ENCODE results near the gene C21orf91. TPM values are rescaled to one million over a fixed set of nuclear protein-coding genes. Genes with fewer than 3 reads are reported as not detected.

Gene C21orf91
- total and polyA plus RNA-seq, 9 of the 15 experiments (the other 6 are each of a cell fraction or from before 2014, with no cell fraction given), result 3.9 to 14.1 (median 12.1) TPM

GRCh38 chr21:17828223-17828622 lies 9.1 kb upstream of the C21orf91 start:
- ATAC-seq, result no peak
- ChIA-PET CTCF (ENCODE audit: low intra/inter-chr PET ratio) (no interaction called here), POLR2A (no interaction called here)
- H3K36me3 ChIP-seq (ENCODE audit: control insufficient read depth, insufficient read depth, low read length), result no peaks in the 10 kb centered on the region
- 0% methylated on average over 3 of the region's 3 CpGs for WGBS (ENCODE audit: insufficient coverage, low coverage, missing lambda C conversion rate)
- no TSS peak for BruUV-seq (replicated peaks)
- no peak overlapping the region for H3K4me2 ChIP-seq (ENCODE audit: insufficient read depth, low read length)
- H3K79me2 ChIP-seq (ENCODE audit: control insufficient read depth, insufficient read depth, low read length), result no peaks in the 10 kb centered on the region
- no peak overlapping the region for H2AFZ ChIP-seq (ENCODE audit: low read depth, low read length)
- no peak for FAIRE-seq
- in situ Hi-C loops (cut with MboI) (no loop called here), intact Hi-C loops (cut with micrococcal nuclease) (no loop called here)
- H3K27me3 ChIP-seq (ENCODE audit: control insufficient read depth in 2 of 2, insufficient read depth in 2 of 2, low read length in 2 of 2), result no peaks in the 10 kb centered on the region
- DNase-seq (ENCODE audit: extremely low read depth in 1 of 4, low spot score in 3 of 4), result no peak
- H3K4me1 ChIP-seq (replicated peaks in 1 of 2; ENCODE audit: control insufficient read depth in 2 of 2, insufficient read depth in 2 of 2, low read length in 2 of 2), result no peaks in the 10 kb centered on the region
- no peak overlapping the region for H3K4me3 ChIP-seq
- H3K9me1 ChIP-seq (ENCODE audit: control insufficient read depth, insufficient read depth, low read length), result no peaks in the 10 kb centered on the region
- no peak overlapping the region for H3K9ac ChIP-seq (ENCODE audit: insufficient read depth in 1 of 2, low read depth in 2 of 2, low read length in 2 of 2)
- no peak overlapping the region for H3K27ac ChIP-seq (ENCODE audit: extremely low read depth, low read depth, low read length)
- TF ChIP-seq POLR2AphosphoS5 (IDR thresholded peaks at IDR 0.05; ENCODE audit: control insufficient read depth, insufficient read depth, low read depth, low read length), result no peak
- no peak for TF ChIP-seq MCM7 (IDR thresholded peaks at IDR 0.05)
- TF ChIP-seq RUNX1 (IDR thresholded peaks at IDR 0.05; ENCODE audit: low read depth), result no peak
- no peak for TF ChIP-seq NFRKB (IDR thresholded peaks at IDR 0.05; ENCODE audit: low read depth)
- TF ChIP-seq BCLAF1 (IDR thresholded peaks at IDR 0.05; ENCODE audit: borderline replicate concordance in 1 of 2, control insufficient read depth in 1 of 2, low read depth in 2 of 2, low read length in 1 of 2), result no peak
- TF ChIP-seq TGIF2 (CRISPR knock-in tag; IDR thresholded peaks at IDR 0.05), result no peak
- TF ChIP-seq CREM (IDR thresholded peaks at IDR 0.05; ENCODE audit: low read depth), result no peak
- TF ChIP-seq ZC3H8 (IDR thresholded peaks at IDR 0.05), result no peak
- no peak for TF ChIP-seq FOXK1 (CRISPR knock-in tag; IDR thresholded peaks at IDR 0.05; ENCODE audit: borderline replicate concordance)
- TF ChIP-seq RNF2 (IDR thresholded peaks at IDR 0.05), result no peak
- TF ChIP-seq BCL6 (CRISPR knock-in tag; IDR thresholded peaks at IDR 0.05), result no peak
- TF ChIP-seq ZNF507 (tag; conservative IDR thresholded peaks at IDR 0.05), result no peak
- no peak for TF ChIP-seq GABPA (tag; conservative IDR thresholded peaks at IDR 0.05; ENCODE audit: low read depth)
- no peaks in the 10 kb centered on the region for H3K9me3 ChIP-seq (replicated peaks; ENCODE audit: control insufficient read depth, insufficient read depth, low read depth, low read length)
- H4K20me1 ChIP-seq (replicated peaks; ENCODE audit: control insufficient read depth, insufficient read depth, low read length), result no peaks in the 10 kb centered on the region
